Vagina (tissue), 2 donors: ENCODE results near the gene PPIF.

ENCODE experiments used
- POLR2A ChIP-seq, 2 donors: fragments of 450-650 bp; IDR thresholded peaks; one replicate each; pipeline ENCODE4 v1.6.1; 2017; ENCODE audit warnings: antibody characterized with exemption in 2 of 2, mild to moderate bottlenecking in 2 of 2, moderate library complexity in 2 of 2
- POLR2AphosphoS5 ChIP-seq, 2 donors: sonication (generic); formaldehyde crosslinking; IDR thresholded peaks; one replicate each; pipeline ENCODE4 v1.9.0; 2017; ENCODE audit warnings: antibody characterized with exemption in 2 of 2, mild to moderate bottlenecking in 2 of 2, low read depth in 1 of 2; ENCODE audit not compliant: insufficient read depth in 1 of 2
- TF ChIP-seq, protein P1 (sequence below), 3 experiments: fragments of 450-650 bp in 2 of 3; fragments of 200-600 bp in 1 of 3; sonication (generic) in 1 of 3; IDR thresholded peaks; one replicate each; pipeline ENCODE4 v1.5.1; 2017 to 2019; ENCODE audit warnings: antibody characterized with exemption in 3 of 3, mild to moderate bottlenecking in 2 of 3, moderate library complexity in 2 of 3

- TF ChIP-seq, protein P1, sequence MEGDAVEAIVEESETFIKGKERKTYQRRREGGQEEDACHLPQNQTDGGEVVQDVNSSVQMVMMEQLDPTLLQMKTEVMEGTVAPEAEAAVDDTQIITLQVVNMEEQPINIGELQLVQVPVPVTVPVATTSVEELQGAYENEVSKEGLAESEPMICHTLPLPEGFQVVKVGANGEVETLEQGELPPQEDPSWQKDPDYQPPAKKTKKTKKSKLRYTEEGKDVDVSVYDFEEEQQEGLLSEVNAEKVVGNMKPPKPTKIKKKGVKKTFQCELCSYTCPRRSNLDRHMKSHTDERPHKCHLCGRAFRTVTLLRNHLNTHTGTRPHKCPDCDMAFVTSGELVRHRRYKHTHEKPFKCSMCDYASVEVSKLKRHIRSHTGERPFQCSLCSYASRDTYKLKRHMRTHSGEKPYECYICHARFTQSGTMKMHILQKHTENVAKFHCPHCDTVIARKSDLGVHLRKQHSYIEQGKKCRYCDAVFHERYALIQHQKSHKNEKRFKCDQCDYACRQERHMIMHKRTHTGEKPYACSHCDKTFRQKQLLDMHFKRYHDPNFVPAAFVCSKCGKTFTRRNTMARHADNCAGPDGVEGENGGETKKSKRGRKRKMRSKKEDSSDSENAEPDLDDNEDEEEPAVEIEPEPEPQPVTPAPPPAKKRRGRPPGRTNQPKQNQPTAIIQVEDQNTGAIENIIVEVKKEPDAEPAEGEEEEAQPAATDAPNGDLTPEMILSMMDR (IDR thresholded peaks at IDR 0.05), result no peak
- TF ChIP-seq POLR2AphosphoS5 (IDR thresholded peaks at IDR 0.05; ENCODE audit: insufficient read depth in 1 of 2, low read depth in 1 of 2) (peak; percentile 85 to 97), POLR2A (IDR thresholded peaks at IDR 0.05) (no peak)
Observed at GRCh38 chr10:79399223-79399831, 52.1 kb downstream of the PPIF start.
